ENCODE results near the gene TATDN2.
A peak's percentile ranks its signal among the peaks of the same experiment; 100 is the strongest.
"Not testable (repeated sequence)": the region's sequence is repeated elsewhere in the genome, so short reads cannot be mapped to it uniquely, and the experiment has no call there.

The TATDN2 gene

GRCh38 chr3:10291641-10292040 lies 43.4 kb downstream of the TATDN2 start:
- Histone ChIP-seq H2AK5ac (ENCODE audit: low read length) (no peak overlapping the region), H3K27me3 (ENCODE audit: insufficient read depth, low read length) (no peaks in the 10 kb centered on the region), H4K91ac (ENCODE audit: low read depth, low read length) (no peak overlapping the region), H3K4me2 (ENCODE audit: low read length) (no peak overlapping the region), H4K12ac (ENCODE audit: low read depth, low read length) (no peak overlapping the region), H3K4me3 (ENCODE audit: low read depth, low read length) (no peak overlapping the region), H2BK120ac (ENCODE audit: insufficient read depth, low read length, poor library complexity) (no peak overlapping the region), H3K79me1 (ENCODE audit: low read length) (no peaks in the 10 kb centered on the region), H2BK12ac (ENCODE audit: low read length) (no peak overlapping the region), H3K18ac (ENCODE audit: low read length) (no peak overlapping the region), H2AFZ (ENCODE audit: insufficient read depth, low read length, poor library complexity) (no peak overlapping the region), H3K79me2 (ENCODE audit: control insufficient read depth, insufficient read depth, low read length, poor library complexity) (no peaks in the 10 kb centered on the region), H3K9ac (ENCODE audit: low read length) (no peak overlapping the region), H3K4me1 (ENCODE audit: control insufficient read depth in 1 of 2, insufficient read depth in 2 of 2, low read length in 2 of 2) (peaks cover 0 to 3% of the 10 kb centered on the region in 2 experiments), H3K23ac (ENCODE audit: low read length) (no peak overlapping the region), H3K4ac (ENCODE audit: low read depth, low read length) (no peak overlapping the region), H3K14ac (ENCODE audit: low read length) (no peak overlapping the region), H3K27ac (ENCODE audit: low read depth, low read length) (no peak overlapping the region), H3K36me3 (ENCODE audit: control insufficient read depth in 1 of 2, insufficient read depth in 2 of 2, low read length in 2 of 2) (peaks cover 17 to 18% of the 10 kb centered on the region in 2 experiments), H4K8ac (ENCODE audit: low read depth, low read length) (no peak overlapping the region), H2BK5ac (ENCODE audit: low read depth, low read length, poor library complexity) (no peak overlapping the region), H3K9me3 (ENCODE audit: insufficient read depth, low read depth, low read length) (no peaks in the 10 kb centered on the region)
- DNase-seq = no peak
- no CpG with 5 or more reads among the region's 6 CpGs for WGBS (ENCODE audit: extremely low coverage, insufficient coverage, insufficient read length)

DNA sequence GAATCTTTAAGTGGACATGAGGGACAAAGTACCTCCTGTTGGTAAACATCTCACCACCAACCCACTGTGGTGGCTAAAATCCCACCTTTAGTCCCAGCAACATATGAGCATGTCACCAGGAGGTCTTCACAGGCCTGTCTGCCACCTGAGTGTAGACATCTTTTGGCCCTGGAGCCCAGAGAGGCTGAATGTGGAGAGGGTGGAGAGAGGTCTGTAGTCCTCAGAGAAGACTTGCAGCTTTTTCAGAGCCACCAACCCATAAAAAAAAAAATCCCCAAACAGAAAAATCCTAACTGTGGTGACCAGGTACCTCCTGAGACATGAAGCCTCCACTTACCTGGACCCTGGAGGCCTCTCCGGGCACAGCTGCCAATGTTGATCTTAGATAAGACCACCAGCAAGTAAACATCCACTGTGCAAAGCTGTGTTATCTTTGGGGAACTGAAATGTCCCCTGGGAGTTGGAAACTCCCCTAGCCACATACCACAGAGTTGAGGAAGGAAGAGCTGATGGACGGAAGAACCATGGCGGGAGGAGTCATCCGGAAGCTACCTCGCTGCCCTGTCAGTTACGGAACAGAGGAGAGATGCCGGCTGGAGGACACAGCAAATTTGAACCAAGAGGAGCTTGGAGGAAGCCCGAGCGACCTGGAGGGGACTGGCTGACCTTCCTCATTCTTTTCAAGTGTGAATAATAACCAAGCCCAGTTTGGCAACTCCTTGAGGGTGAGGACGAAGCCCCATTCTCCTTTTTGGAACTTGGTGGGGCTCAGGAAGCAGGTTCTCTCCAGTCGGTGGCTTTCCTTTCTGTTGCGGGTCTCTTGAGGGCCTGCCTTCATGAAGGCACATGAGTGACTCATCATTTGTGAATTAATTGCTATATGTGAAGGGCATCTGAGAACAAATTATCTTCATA lies 44.5 kb downstream of the TATDN2 start, which contains the start of gene GHRL:
GHRL (minus strand) TSS at position 443 of the 915 bp plus-strand sequence. CDS start 2,767 bp downstream, outside the sequence.
- Histone ChIP-seq H4K12ac (ENCODE audit: low read depth, low read length) (no peak within 1 kb of the TSS), H2BK120ac (ENCODE audit: insufficient read depth, low read length, poor library complexity) (no peak within 1 kb of the TSS), H3K27me3 (ENCODE audit: insufficient read depth, low read length) (no peaks in the 10 kb centered on the region), H3K14ac (ENCODE audit: low read length) (no peak within 1 kb of the TSS), H2AK5ac (ENCODE audit: low read length) (no peak within 1 kb of the TSS), H3K36me3 (ENCODE audit: control insufficient read depth in 1 of 2, insufficient read depth in 2 of 2, low read length in 2 of 2) (peaks cover 13 to 18% of the 10 kb centered on the region in 2 experiments), H3K4me1 (ENCODE audit: control insufficient read depth in 1 of 2, insufficient read depth in 2 of 2, low read length in 2 of 2) (no peaks in the 10 kb centered on the region), H2AFZ (ENCODE audit: insufficient read depth, low read length, poor library complexity) (no peak within 1 kb of the TSS), H3K4me3 (ENCODE audit: low read depth, low read length) (no peak within 1 kb of the TSS), H3K79me1 (ENCODE audit: low read length) (no peaks in the 10 kb centered on the region), H3K9me3 (ENCODE audit: insufficient read depth, low read depth, low read length) (no peaks in the 10 kb centered on the region), H2BK5ac (ENCODE audit: low read depth, low read length, poor library complexity) (no peak within 1 kb of the TSS), H2BK12ac (ENCODE audit: low read length) (no peak within 1 kb of the TSS), H3K18ac (ENCODE audit: low read length) (no peak within 1 kb of the TSS), H3K27ac (ENCODE audit: low read depth, low read length) (no peak within 1 kb of the TSS), H4K91ac (ENCODE audit: low read depth, low read length) (no peak within 1 kb of the TSS), H4K8ac (ENCODE audit: low read depth, low read length) (no peak within 1 kb of the TSS), H3K9ac (ENCODE audit: low read length) (no peak within 1 kb of the TSS), H3K79me2 (ENCODE audit: control insufficient read depth, insufficient read depth, low read length, poor library complexity) (no peaks in the 10 kb centered on the region), H3K23ac (ENCODE audit: low read length) (no peak within 1 kb of the TSS), H3K4me2 (ENCODE audit: low read length) (no peak within 1 kb of the TSS), H3K4ac (ENCODE audit: low read depth, low read length) (no peak within 1 kb of the TSS)
- no CpG with 5 or more reads among the region's 12 CpGs for WGBS (ENCODE audit: extremely low coverage, insufficient coverage, insufficient read length)
- peak in 1 of 2 donors; percentile 42 for DNase-seq

GRCh38 chr3:10294030-10294586 lies 45.8 kb downstream of the TATDN2 start:
- no peak overlapping the region for H2AK5ac ChIP-seq (ENCODE audit: low read length)
- no peak overlapping the region for H3K4me3 ChIP-seq (ENCODE audit: low read depth, low read length)
- no peak overlapping the region for H4K12ac ChIP-seq (ENCODE audit: low read depth, low read length)
- H2BK120ac ChIP-seq (ENCODE audit: insufficient read depth, low read length, poor library complexity) = no peak overlapping the region
- no peaks in the 10 kb centered on the region for H3K79me1 ChIP-seq (ENCODE audit: low read length)
- no peak overlapping the region for H4K91ac ChIP-seq (ENCODE audit: low read depth, low read length)
- H3K14ac ChIP-seq (ENCODE audit: low read length) = no peak overlapping the region
- H3K23ac ChIP-seq (ENCODE audit: low read length) = no peak overlapping the region
- H3K9me3 ChIP-seq (ENCODE audit: insufficient read depth, low read depth, low read length) = no peaks in the 10 kb centered on the region
- H3K4ac ChIP-seq (ENCODE audit: low read depth, low read length) = no peak overlapping the region
- H3K4me1 ChIP-seq (ENCODE audit: control insufficient read depth in 1 of 2, insufficient read depth in 2 of 2, low read length in 2 of 2) = no peaks in the 10 kb centered on the region
- peaks cover 3 to 6% of the 10 kb centered on the region in 2 experiments for H3K36me3 ChIP-seq (ENCODE audit: control insufficient read depth in 1 of 2, insufficient read depth in 2 of 2, low read length in 2 of 2)
- no peak overlapping the region for H2BK5ac ChIP-seq (ENCODE audit: low read depth, low read length, poor library complexity)
- H3K18ac ChIP-seq (ENCODE audit: low read length) = no peak overlapping the region
- H2BK12ac ChIP-seq (ENCODE audit: low read length) = no peak overlapping the region
- H3K27ac ChIP-seq (ENCODE audit: low read depth, low read length) = no peak overlapping the region
- no peak for DNase-seq
- no CpG with 5 or more reads among the region's 12 CpGs for WGBS (ENCODE audit: extremely low coverage, insufficient coverage, insufficient read length)
- no peak overlapping the region for H4K8ac ChIP-seq (ENCODE audit: low read depth, low read length)
- no peaks in the 10 kb centered on the region for H3K27me3 ChIP-seq (ENCODE audit: insufficient read depth, low read length)
- H3K9ac ChIP-seq (ENCODE audit: low read length) = no peak overlapping the region
- no peaks in the 10 kb centered on the region for H3K79me2 ChIP-seq (ENCODE audit: control insufficient read depth, insufficient read depth, low read length, poor library complexity)
- no peak overlapping the region for H3K4me2 ChIP-seq (ENCODE audit: low read length)
- no peak overlapping the region for H2AFZ ChIP-seq (ENCODE audit: insufficient read depth, low read length, poor library complexity)

DNA sequence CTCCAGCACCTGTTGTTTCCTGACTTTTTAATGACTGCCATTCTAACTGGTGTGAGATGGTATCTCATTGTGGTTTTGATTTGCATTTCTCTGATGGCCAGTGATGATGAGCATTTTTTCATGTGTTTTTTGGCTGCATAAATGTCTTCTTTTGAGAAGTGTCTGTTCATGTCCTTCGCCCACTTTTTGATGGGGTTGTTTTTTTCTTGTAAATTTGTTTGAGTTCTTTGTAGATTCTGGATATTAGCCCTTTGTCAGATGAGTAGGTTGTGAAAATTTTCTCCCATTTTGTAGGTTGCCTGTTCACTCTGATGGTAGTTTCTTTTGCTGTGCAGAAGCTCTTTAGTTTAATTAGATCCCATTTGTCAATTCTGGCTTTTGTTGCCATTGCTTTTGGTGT lies 49.8 kb downstream of the TATDN2 start:
- H4K8ac ChIP-seq (ENCODE audit: low read depth, low read length); H2BK120ac ChIP-seq (ENCODE audit: insufficient read depth, low read length, poor library complexity); H3K4me2 ChIP-seq (ENCODE audit: low read length); H2AFZ ChIP-seq (ENCODE audit: insufficient read depth, low read length, poor library complexity); H3K27me3 ChIP-seq (ENCODE audit: insufficient read depth, low read length); H3K4me3 ChIP-seq (ENCODE audit: low read depth, low read length); H3K9ac ChIP-seq (ENCODE audit: low read length); H3K4ac ChIP-seq (ENCODE audit: low read depth, low read length); H2AK5ac ChIP-seq (ENCODE audit: low read length); H3K23ac ChIP-seq (ENCODE audit: low read length); H3K27ac ChIP-seq (ENCODE audit: low read depth, low read length); H3K79me1 ChIP-seq (ENCODE audit: low read length); DNase-seq; H3K79me2 ChIP-seq (ENCODE audit: control insufficient read depth, insufficient read depth, low read length, poor library complexity); H3K4me1 ChIP-seq (ENCODE audit: control insufficient read depth in 1 of 2, insufficient read depth in 2 of 2, low read length in 2 of 2); H4K91ac ChIP-seq (ENCODE audit: low read depth, low read length); H3K9me3 ChIP-seq (ENCODE audit: insufficient read depth, low read depth, low read length); H3K18ac ChIP-seq (ENCODE audit: low read length); H2BK12ac ChIP-seq (ENCODE audit: low read length); H2BK5ac ChIP-seq (ENCODE audit: low read depth, low read length, poor library complexity); H4K12ac ChIP-seq (ENCODE audit: low read depth, low read length); H3K14ac ChIP-seq (ENCODE audit: low read length): not testable (repeated sequence)
- no CpG with 5 or more reads among the region's 1 CpG for WGBS (ENCODE audit: extremely low coverage, insufficient coverage, insufficient read length)
- peaks cover 35 to 36% of the 10 kb centered on the region in 2 experiments for H3K36me3 ChIP-seq (ENCODE audit: control insufficient read depth in 1 of 2, insufficient read depth in 2 of 2, low read length in 2 of 2)
